IMR-90 (cell line): Measurements from ENCODE around the gene ZNF555. TPM values are rescaled to one million over a fixed set of nuclear protein-coding genes. Genes with fewer than 3 reads are reported as not detected.

ENCODE experiments used
- ATAC-seq: fragments of 200-7000 bp; cut with Tn5 transposase; 2 replicates; pipeline ENCODE4 v1.9.1; 2020; ENCODE audit warnings: low read depth, mild to moderate bottlenecking, moderate library complexity
- BruUV-seq: library from RNA; stranded (reverse); fragments of 400-500 nt; replicated peaks from 2 replicates; lab custom pipeline; 2021; lab: Mats Ljungman, UMichigan
- CTCF ChIA-PET: fragments of 300-600 bp; formaldehyde crosslinking; extraction: SDS; loops from one replicate; lab custom pipeline; 2021; ENCODE audit warnings: antibody characterized with exemption; lab: Yijun Ruan, JAX
- POLR2A ChIA-PET: fragments of 300-600 bp; sonication (Branson Sonifier 250); formaldehyde crosslinking; loops from one replicate; lab custom pipeline; 2022; ENCODE audit warnings: antibody characterized with exemption; ENCODE audit not compliant: unreplicated experiment; lab: Charles Lee
- DNase-seq: peaks from one replicate; pipeline ENCODE4 v3.0.0; 2013
- H2AFZ ChIP-seq: replicated peaks from 2 replicates; pipeline ENCODE3; 2013; ENCODE audit warnings: low read length, mild to moderate bottlenecking; ENCODE audit not compliant: poor library complexity
- H2AK5ac ChIP-seq: 2 replicates; pipeline ENCODE4 v1.6.1; 2013; ENCODE audit warnings: low read depth, low read length, inconsistent platforms
- H2AK9ac ChIP-seq: replicated peaks from 2 replicates; pipeline ENCODE3; 2013; ENCODE audit warnings: mild to moderate bottlenecking, low read depth, low read length, moderate library complexity; ENCODE audit not compliant: poor library complexity
- H2BK120ac ChIP-seq: 2 replicates; pipeline ENCODE4 v1.6.1; 2013; ENCODE audit warnings: low read depth, low read length, inconsistent platforms
- H2BK15ac ChIP-seq: 3 replicates; pipeline ENCODE4 v1.6.1; 2013; ENCODE audit warnings: low read depth, low read length, inconsistent platforms
- H2BK20ac ChIP-seq: 2 replicates; pipeline ENCODE4 v1.6.1; 2013; ENCODE audit warnings: low read depth, mild to moderate bottlenecking, inconsistent platforms, low read length, moderate library complexity
- H2BK5ac ChIP-seq: 2 replicates; pipeline ENCODE4 v1.6.1; 2013; ENCODE audit warnings: mild to moderate bottlenecking, low read depth, low read length, inconsistent platforms; ENCODE audit not compliant: poor library complexity, severe bottlenecking
- H3K14ac ChIP-seq: replicated peaks from 2 replicates; pipeline ENCODE4 v1.6.1; 2013; ENCODE audit warnings: low read depth, low read length, inconsistent platforms
- H3K18ac ChIP-seq: 2 replicates; pipeline ENCODE4 v1.6.1; 2013; ENCODE audit warnings: low read depth, low read length, control low read depth
- H3K23ac ChIP-seq: 2 replicates; pipeline ENCODE4 v1.6.1; 2013; ENCODE audit warnings: low read depth, low read length, inconsistent platforms
- H3K27ac ChIP-seq: 2 replicates; pipeline ENCODE4 v1.5.1; 2013; ENCODE audit warnings: mild to moderate bottlenecking, control low read depth, low read length; ENCODE audit not compliant: insufficient read depth
- H3K27me3 ChIP-seq: 2 replicates; pipeline ENCODE4 v1.6.1; 2013; ENCODE audit warnings: low read length; ENCODE audit not compliant: control insufficient read depth, insufficient read depth
- H3K36me3 ChIP-seq: 2 replicates; pipeline ENCODE4 v1.6.1; 2013; ENCODE audit warnings: low read length, mixed read lengths; ENCODE audit not compliant: control insufficient read depth, insufficient read depth
- H3K4ac ChIP-seq: 2 replicates; pipeline ENCODE4 v1.6.1; 2013; ENCODE audit warnings: low read depth, low read length, inconsistent platforms
- H3K4me1 ChIP-seq: 2 replicates; pipeline ENCODE4 v1.6.1; 2013; ENCODE audit warnings: low read length, mixed read lengths; ENCODE audit not compliant: control insufficient read depth, insufficient read depth
- H3K4me2 ChIP-seq: 2 replicates; pipeline ENCODE4 v1.6.1; 2013; ENCODE audit warnings: low read depth, mild to moderate bottlenecking, control low read depth, low read length, moderate library complexity
- H3K4me3 ChIP-seq: 2 replicates; pipeline ENCODE4 v1.5.1; 2013; ENCODE audit warnings: low read depth, mild to moderate bottlenecking, control low read depth, low read length, moderate library complexity; ENCODE audit not compliant: insufficient read depth
- H3K56ac ChIP-seq: 2 replicates; pipeline ENCODE4 v1.6.1; 2013; ENCODE audit warnings: low read length, inconsistent platforms; ENCODE audit not compliant: insufficient read depth; ENCODE audit errors: extremely low read depth
- H3K79me1 ChIP-seq, 2 experiments: 2 replicates each; pipeline ENCODE4 v1.6.1; 2013; ENCODE audit warnings: low read length in 2 of 2, inconsistent platforms in 1 of 2, low read depth in 1 of 2
- H3K9ac ChIP-seq: 2 replicates; pipeline ENCODE4 v1.6.1; 2013; ENCODE audit warnings: low read depth, low read length, control low read depth
- H3K9me1 ChIP-seq: 2 replicates; pipeline ENCODE4 v1.6.1; 2013; ENCODE audit warnings: low read length, inconsistent platforms; ENCODE audit not compliant: insufficient read depth
- H3K9me3 ChIP-seq: 2 replicates; pipeline ENCODE4 v1.6.1; 2013; ENCODE audit warnings: low read length; ENCODE audit not compliant: control insufficient read depth, insufficient read depth
- H4K20me1 ChIP-seq: 2 replicates; pipeline ENCODE4 v1.6.1; 2013; ENCODE audit warnings: low read length, inconsistent platforms; ENCODE audit not compliant: insufficient read depth
- H4K5ac ChIP-seq: 2 replicates; pipeline ENCODE4 v1.6.1; 2013; ENCODE audit warnings: mild to moderate bottlenecking, low read depth, low read length, control low read depth
- H4K8ac ChIP-seq, 2 experiments: 2 replicates each; pipeline ENCODE4 v1.6.1; 2013; ENCODE audit warnings: low read depth in 2 of 2, low read length in 2 of 2, control low read depth in 1 of 2, inconsistent platforms in 1 of 2
- H4K91ac ChIP-seq: 2 replicates; pipeline ENCODE4 v1.6.1; 2013; ENCODE audit warnings: low read depth, low read length, inconsistent platforms; ENCODE audit not compliant: insufficient read depth
- BHLHE40 ChIP-seq: fragments of 150-350 bp; IDR thresholded peaks from 2 replicates; pipeline ENCODE4 v1.6.1; 2016; ENCODE audit warnings: mild to moderate bottlenecking, low read depth, low read length
- FOS ChIP-seq: fragments of 150-350 bp; IDR thresholded peaks from 2 replicates; pipeline ENCODE4 v1.6.1; 2016; ENCODE audit warnings: low read depth, low read length
- MAFK ChIP-seq: IDR thresholded peaks from 2 replicates; pipeline ENCODE4 v1.6.1; 2012; ENCODE audit warnings: low read depth, low read length, improper control_type of control experiment
- MXI1 ChIP-seq: IDR thresholded peaks from 2 replicates; pipeline ENCODE4 v1.6.1; 2012; ENCODE audit warnings: low read depth, mild to moderate bottlenecking, low read length, moderate library complexity, borderline replicate concordance
- RFX5 ChIP-seq: IDR thresholded peaks from 2 replicates; pipeline ENCODE4 v1.8.0; 2012; ENCODE audit warnings: low read depth, mild to moderate bottlenecking, low read length, moderate library complexity
- SMC3 ChIP-seq: fragments of 150-350 bp; IDR thresholded peaks from 2 replicates; pipeline ENCODE4 v1.6.1; 2016; ENCODE audit warnings: low read depth, mild to moderate bottlenecking, antibody characterized with exemption, low read length, moderate library complexity
- WGBS, 2 experiments: methylation state at CpG; one replicate each; pipeline versions ENCODE4 v1.1.5 to v1.1.7; 2013; ENCODE audit warnings: missing lambda C conversion rate in 2 of 2; ENCODE audit not compliant: insufficient read length in 1 of 2; ENCODE audit errors: extremely low coverage in 2 of 2; 5-methylcytosine and 5-hydroxymethylcytosine counted together
- dilution Hi-C: fragments of 300-500 bp; cut with HindIII; formaldehyde crosslinking; loops from one replicate; pipeline ENCODE4 v1.14.3; 2018; ENCODE audit warnings: low sequenced_read_pairs; ENCODE audit not compliant: unreplicated experiment
- in situ Hi-C: fragments of 300-500 bp; cut with MboI; formaldehyde crosslinking; loops from 3 replicates; pipeline ENCODE4 v1.14.3; 2019; ENCODE audit warnings: low sequenced_read_pairs, inconsistent platforms, mixed read lengths
- intact Hi-C: fragments of 100-400 bp; cut with micrococcal nuclease; formaldehyde crosslinking; loops from 2 replicates; pipeline ENCODE4 v1.10.0; 2022
- polyA plus RNA-seq, 3 experiments: library from polyadenylated mRNA; depleted of rRNA; stranded (reverse); fragments of >200 nt; gene quantifications; 2 replicates each; pipeline ENCODE4 v1.2.3, GENCODE V29; 2012; ENCODE audit warnings: low replicate concordance in 1 of 3
- total RNA-seq: library from RNA; depleted of rRNA; stranded (reverse); fragments of >200 nt; gene quantifications from 2 replicates; pipeline ENCODE4 v1.2.3, GENCODE V29; 2012
- TF ChIP-seq, protein P1 (sequence below): conservative IDR thresholded peaks from 2 replicates; pipeline ENCODE4 v1.5.1; 2012; ENCODE audit warnings: mild to moderate bottlenecking, low read depth, low read length, improper control_type of control experiment
- TF ChIP-seq, protein P2 (sequence below): fragments of 150-350 bp; IDR thresholded peaks from 2 replicates; pipeline ENCODE4 v1.6.1; 2017; ENCODE audit warnings: mild to moderate bottlenecking, antibody characterized with exemption, low read length, low read depth

ZNF555 gene
- total and polyA plus RNA-seq, 2 of the 4 experiments (the other 2 are of a cell fraction) = 2.8 to 9.7 TPM

DNA sequence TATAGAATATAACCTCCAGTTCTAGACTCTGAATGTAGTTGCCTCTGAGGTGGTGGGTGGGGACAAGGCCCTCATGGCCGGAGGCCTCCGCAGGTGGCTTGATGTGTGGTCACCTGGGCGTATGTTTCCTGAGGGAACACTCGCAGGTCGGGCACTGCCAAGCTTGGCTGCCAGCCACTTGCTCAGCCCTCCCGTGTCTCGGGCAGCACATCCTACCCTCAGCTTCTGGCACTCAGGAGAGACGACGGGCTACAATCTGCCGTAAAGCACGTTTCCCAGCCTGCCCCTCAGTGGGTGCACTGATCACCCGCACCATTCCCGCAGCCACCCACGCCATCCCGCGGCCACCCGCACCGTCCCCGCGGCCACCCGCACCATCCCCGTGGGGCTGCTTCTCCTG is 40.8 kb upstream of the ZNF555 start:
- CTCF ChIA-PET = no interaction called here

More for the DNA sequence above, 40.8 kb upstream of the ZNF555 start:
- dilution Hi-C loops (no loop called here), intact Hi-C loops (no loop called here), in situ Hi-C loops (no loop called here)
- Histone ChIP-seq H2AFZ (no peak overlapping the region), H3K4me1 (no peaks in the 10 kb centered on the region), H4K20me1 (peaks cover 6% of the 10 kb centered on the region; the same call in 1 of the 2 replicates), H2BK15ac (no peak overlapping the region), H2AK9ac (no peak overlapping the region), H3K9ac (no peak overlapping the region), H3K4ac (no peak overlapping the region), H2BK20ac (no peak overlapping the region), H3K4me2 (no peak overlapping the region), H3K9me1 (no peaks in the 10 kb centered on the region), H3K56ac (no peak overlapping the region), H4K91ac (no peak overlapping the region), H3K36me3 (peaks cover 47% of the 10 kb centered on the region), H2AK5ac (no peak overlapping the region), H3K14ac (no peak overlapping the region), H4K5ac (no peak overlapping the region), H3K18ac (no peak overlapping the region), H2BK5ac (no peak overlapping the region), H3K79me1 (peaks cover 0 to 31% of the 10 kb centered on the region in 2 experiments; a peak in 3 of 4 replicates), H4K8ac (no peak overlapping the region), H2BK120ac (no peak overlapping the region), H3K27ac (no peak overlapping the region), H3K27me3 (no peaks in the 10 kb centered on the region), H3K4me3 (no peak overlapping the region), H3K9me3 (no peaks in the 10 kb centered on the region), H3K23ac (no peak overlapping the region)
- POLR2A ChIA-PET = no interaction called here
- TF ChIP-seq BHLHE40 (no peak), MXI1 (no peak), MAFK (no peak), SMC3 (no peak), FOS (no peak), RFX5 (no peak)
- TF ChIP-seq, protein P1, sequence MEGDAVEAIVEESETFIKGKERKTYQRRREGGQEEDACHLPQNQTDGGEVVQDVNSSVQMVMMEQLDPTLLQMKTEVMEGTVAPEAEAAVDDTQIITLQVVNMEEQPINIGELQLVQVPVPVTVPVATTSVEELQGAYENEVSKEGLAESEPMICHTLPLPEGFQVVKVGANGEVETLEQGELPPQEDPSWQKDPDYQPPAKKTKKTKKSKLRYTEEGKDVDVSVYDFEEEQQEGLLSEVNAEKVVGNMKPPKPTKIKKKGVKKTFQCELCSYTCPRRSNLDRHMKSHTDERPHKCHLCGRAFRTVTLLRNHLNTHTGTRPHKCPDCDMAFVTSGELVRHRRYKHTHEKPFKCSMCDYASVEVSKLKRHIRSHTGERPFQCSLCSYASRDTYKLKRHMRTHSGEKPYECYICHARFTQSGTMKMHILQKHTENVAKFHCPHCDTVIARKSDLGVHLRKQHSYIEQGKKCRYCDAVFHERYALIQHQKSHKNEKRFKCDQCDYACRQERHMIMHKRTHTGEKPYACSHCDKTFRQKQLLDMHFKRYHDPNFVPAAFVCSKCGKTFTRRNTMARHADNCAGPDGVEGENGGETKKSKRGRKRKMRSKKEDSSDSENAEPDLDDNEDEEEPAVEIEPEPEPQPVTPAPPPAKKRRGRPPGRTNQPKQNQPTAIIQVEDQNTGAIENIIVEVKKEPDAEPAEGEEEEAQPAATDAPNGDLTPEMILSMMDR = no peak
- TF ChIP-seq, protein P2, sequence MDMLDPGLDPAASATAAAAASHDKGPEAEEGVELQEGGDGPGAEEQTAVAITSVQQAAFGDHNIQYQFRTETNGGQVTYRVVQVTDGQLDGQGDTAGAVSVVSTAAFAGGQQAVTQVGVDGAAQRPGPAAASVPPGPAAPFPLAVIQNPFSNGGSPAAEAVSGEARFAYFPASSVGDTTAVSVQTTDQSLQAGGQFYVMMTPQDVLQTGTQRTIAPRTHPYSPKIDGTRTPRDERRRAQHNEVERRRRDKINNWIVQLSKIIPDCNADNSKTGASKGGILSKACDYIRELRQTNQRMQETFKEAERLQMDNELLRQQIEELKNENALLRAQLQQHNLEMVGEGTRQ = no peak
- ATAC-seq = no peak
- DNase-seq = no peak
- no TSS peak for BruUV-seq
- WGBS, 2 experiments = 96% methylated on average over 22 of the region's 22 CpGs; no CpG with 5 or more reads in 1 of the 2 experiments
